Trophoblast cell (in vitro differentiated cells and primary cell): Measurements from ENCODE around the gene FOXK1.

Experiments used
- DNase-seq, 2 donors: peaks; one replicate each; pipeline ENCODE4 v3.0.0-alpha.2; 2016
- H2AFZ ChIP-seq: 2 replicates; pipeline ENCODE4 v1.6.1; 2013; ENCODE audit warnings: low read length, moderate library complexity, mild to moderate bottlenecking; ENCODE audit not compliant: insufficient read depth, poor library complexity
- H2AK5ac ChIP-seq: 2 replicates; pipeline ENCODE4 v1.6.1; 2013; ENCODE audit warnings: mild to moderate bottlenecking, low read length
- H2BK120ac ChIP-seq: 2 replicates; pipeline ENCODE4 v1.6.1; 2013; ENCODE audit warnings: low read length, mild to moderate bottlenecking, moderate library complexity; ENCODE audit not compliant: insufficient read depth, poor library complexity
- H2BK12ac ChIP-seq: 2 replicates; pipeline ENCODE4 v1.6.1; 2013; ENCODE audit warnings: mild to moderate bottlenecking, low read length, moderate library complexity
- H2BK5ac ChIP-seq: 2 replicates; pipeline ENCODE4 v1.6.1; 2013; ENCODE audit warnings: low read length, low read depth, moderate library complexity, mild to moderate bottlenecking; ENCODE audit not compliant: poor library complexity
- H3K14ac ChIP-seq: 2 replicates; pipeline ENCODE4 v1.6.1; 2013; ENCODE audit warnings: mild to moderate bottlenecking, low read length
- H3K18ac ChIP-seq: 2 replicates; pipeline ENCODE4 v1.6.1; 2013; ENCODE audit warnings: mild to moderate bottlenecking, low read length
- H3K23ac ChIP-seq: 2 replicates; pipeline ENCODE4 v1.6.1; 2013; ENCODE audit warnings: low read length
- H3K27ac ChIP-seq: 2 replicates; pipeline ENCODE4 v1.5.1; 2013; ENCODE audit warnings: low read depth, mild to moderate bottlenecking, inconsistent platforms, low read length, moderate library complexity
- H3K27me3 ChIP-seq: 2 replicates; pipeline ENCODE4 v1.6.1; 2013; ENCODE audit warnings: inconsistent platforms, mild to moderate bottlenecking, low read length, moderate library complexity; ENCODE audit not compliant: insufficient read depth
- H3K36me3 ChIP-seq, 2 experiments: 1 replicate in 1 of 2; 2 replicates in 1 of 2; pipeline ENCODE4 v1.6.1; 2013; ENCODE audit warnings: low read length in 2 of 2, mild to moderate bottlenecking in 2 of 2, moderate library complexity in 1 of 2; ENCODE audit not compliant: insufficient read depth in 2 of 2, control insufficient read depth in 1 of 2
- H3K4ac ChIP-seq: 2 replicates; pipeline ENCODE4 v1.6.1; 2013; ENCODE audit warnings: low read depth, mild to moderate bottlenecking, low read length, moderate library complexity
- H3K4me1 ChIP-seq, 2 experiments: 1 replicate in 1 of 2; 2 replicates in 1 of 2; pipeline ENCODE4 v1.6.1; 2013; ENCODE audit warnings: low read length in 2 of 2, mild to moderate bottlenecking in 2 of 2, moderate library complexity in 1 of 2; ENCODE audit not compliant: insufficient read depth in 2 of 2, control insufficient read depth in 1 of 2
- H3K4me2 ChIP-seq: 2 replicates; pipeline ENCODE4 v1.6.1; 2013; ENCODE audit warnings: inconsistent platforms, mild to moderate bottlenecking, low read length, moderate library complexity
- H3K4me3 ChIP-seq: 2 replicates; pipeline ENCODE4 v1.5.1; 2013; ENCODE audit warnings: mild to moderate bottlenecking, low read depth, low read length, inconsistent platforms
- H3K79me1 ChIP-seq: one replicate; pipeline ENCODE4 v1.6.1; 2013; ENCODE audit warnings: low read length
- H3K79me2 ChIP-seq: 2 replicates; pipeline ENCODE4 v1.6.1; 2013; ENCODE audit warnings: low read length, mild to moderate bottlenecking; ENCODE audit not compliant: control insufficient read depth, insufficient read depth, poor library complexity
- H3K9ac ChIP-seq: 2 replicates; pipeline ENCODE4 v1.6.1; 2013; ENCODE audit warnings: mild to moderate bottlenecking, low read length
- H3K9me3 ChIP-seq: 2 replicates; pipeline ENCODE4 v1.6.1; 2013; ENCODE audit warnings: low read depth, mild to moderate bottlenecking, control low read depth, inconsistent platforms, low read length; ENCODE audit not compliant: insufficient read depth
- H4K12ac ChIP-seq: 2 replicates; pipeline ENCODE4 v1.6.1; 2013; ENCODE audit warnings: low read depth, mild to moderate bottlenecking, low read length, moderate library complexity
- H4K8ac ChIP-seq: 2 replicates; pipeline ENCODE4 v1.6.1; 2013; ENCODE audit warnings: low read depth, mild to moderate bottlenecking, low read length, moderate library complexity
- H4K91ac ChIP-seq: one replicate; pipeline ENCODE4 v1.6.1; 2013; ENCODE audit warnings: low read depth, mild to moderate bottlenecking, low read length, moderate library complexity
- WGBS: extraction: QIAGEN DNeasy Blood & Tissue Kit; methylation state at CpG from one replicate; pipeline ENCODE4 v1.1.7; 2013; ENCODE audit warnings: missing lambda C conversion rate; ENCODE audit not compliant: insufficient read length, insufficient coverage; ENCODE audit errors: extremely low coverage; 5-methylcytosine and 5-hydroxymethylcytosine counted together

Gene FOXK1

DNA sequence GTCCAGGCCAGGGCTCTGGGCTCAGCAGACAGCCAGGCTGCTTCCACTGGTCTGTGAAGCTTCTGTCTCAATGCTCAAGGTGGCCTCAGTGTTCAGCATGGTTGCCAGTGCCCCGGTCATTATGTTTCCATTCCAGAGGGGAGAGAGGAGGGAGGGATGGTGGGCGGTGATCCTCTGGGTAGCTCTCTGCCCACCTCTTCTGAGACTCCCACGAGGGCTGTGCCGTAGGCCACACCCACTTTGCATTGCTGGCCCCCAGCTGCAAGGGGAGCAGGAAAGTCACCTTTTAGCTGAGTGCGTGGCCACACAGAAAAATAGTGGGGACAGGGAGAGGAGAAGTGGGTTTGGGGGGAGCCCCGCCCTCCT, 42.5 kb downstream of the FOXK1 start:
- H3K9me3 ChIP-seq = peaks cover 2% of the 10 kb centered on the region
- no peak overlapping the region for H2AFZ ChIP-seq
- H3K27ac ChIP-seq = no peak overlapping the region
- no CpG with 5 or more reads among the region's 6 CpGs for WGBS
- peaks cover 5 to 14% of the 10 kb centered on the region in 2 experiments for H3K36me3 ChIP-seq
- peak overlapping the region; percentile 1 for H3K14ac ChIP-seq
- H3K79me2 ChIP-seq = peaks cover 2% of the 10 kb centered on the region
- H4K8ac ChIP-seq = no peak overlapping the region
- peak overlapping the region; percentile 2 for H2BK12ac ChIP-seq
- peaks cover 11 to 14% of the 10 kb centered on the region in 2 experiments for H3K4me1 ChIP-seq
- no peak overlapping the region for H3K9ac ChIP-seq
- no peak for DNase-seq
- H3K4me3 ChIP-seq = no peak overlapping the region
- peak overlapping the region; percentile 28 for H4K91ac ChIP-seq
- H3K79me1 ChIP-seq = peaks cover 7% of the 10 kb centered on the region
- H2BK5ac ChIP-seq = no peak overlapping the region
- H3K4me2 ChIP-seq = no peak overlapping the region
- no peak overlapping the region for H2AK5ac ChIP-seq
- no peak overlapping the region for H3K4ac ChIP-seq
- no peak overlapping the region for H3K23ac ChIP-seq
- H3K18ac ChIP-seq = peak overlapping the region; percentile 15
- H4K12ac ChIP-seq = no peak overlapping the region
- H3K27me3 ChIP-seq = no peaks in the 10 kb centered on the region
- H2BK120ac ChIP-seq = no peak overlapping the region

DNA sequence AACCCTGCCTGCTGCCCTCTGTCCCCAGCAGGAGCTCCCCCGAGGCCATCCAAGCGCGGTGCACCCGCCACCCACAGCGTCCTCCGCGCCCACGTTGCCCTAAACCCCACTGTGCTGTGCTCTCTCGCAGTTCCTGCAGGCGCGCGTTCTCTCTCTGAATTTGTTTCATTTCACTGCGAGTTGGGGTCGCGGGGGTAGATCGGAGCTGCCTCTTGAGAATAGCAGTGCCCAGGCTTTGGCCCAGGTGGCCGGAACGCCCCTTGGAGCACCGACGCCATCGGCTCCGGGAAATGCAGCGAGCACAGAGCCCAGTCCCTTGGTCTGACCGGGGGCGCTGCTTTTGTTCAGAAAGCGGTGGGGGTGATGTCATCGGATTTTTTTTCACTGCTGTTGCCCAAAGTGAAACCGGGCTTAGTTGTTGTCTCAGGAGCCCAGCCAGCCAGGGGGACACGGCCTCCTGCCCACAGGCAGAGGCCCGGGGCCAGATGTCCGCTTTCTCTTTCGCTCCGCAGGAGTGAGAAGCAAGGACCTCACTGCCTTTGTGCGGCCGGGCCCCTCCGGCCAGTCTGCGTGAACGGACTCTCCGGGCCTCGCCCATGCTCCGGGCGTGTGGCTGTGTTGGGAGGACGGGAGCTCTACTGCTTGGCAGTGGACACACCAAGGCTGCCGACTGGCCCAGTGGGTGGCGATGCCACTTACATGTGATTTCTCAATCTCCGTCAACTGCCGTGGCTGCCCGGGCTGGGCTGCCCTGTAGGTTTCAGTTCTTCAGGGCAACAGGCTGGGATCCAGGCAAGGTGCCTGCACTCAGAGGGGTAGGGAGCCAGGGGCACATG, 43.1 kb downstream of the FOXK1 start:
- peak overlapping the region; percentile 19 for H3K9ac ChIP-seq
- peak overlapping the region; percentile 54 for H3K27ac ChIP-seq
- peak overlapping the region; percentile 19 for H2AFZ ChIP-seq
- peak overlapping the region; percentile 87 for H2BK12ac ChIP-seq
- peaks cover 13 to 16% of the 10 kb centered on the region in 2 experiments for H3K4me1 ChIP-seq
- no peaks in the 10 kb centered on the region for H3K27me3 ChIP-seq
- peaks cover 7% of the 10 kb centered on the region for H3K79me1 ChIP-seq
- H2AK5ac ChIP-seq = peak overlapping the region; percentile 97
- H3K4me3 ChIP-seq = no peak overlapping the region
- peak overlapping the region; percentile 81 for H3K14ac ChIP-seq
- peaks cover 5 to 14% of the 10 kb centered on the region in 2 experiments for H3K36me3 ChIP-seq
- peaks cover 2% of the 10 kb centered on the region for H3K9me3 ChIP-seq
- no CpG with 5 or more reads among the region's 48 CpGs for WGBS
- peak overlapping the region; percentile 88 for H3K18ac ChIP-seq
- H3K4me2 ChIP-seq = no peak overlapping the region
- H4K12ac ChIP-seq = peak overlapping the region; percentile 82
- peak; percentile 51 to 59 for DNase-seq
- peak overlapping the region; percentile 56 for H4K91ac ChIP-seq
- no peak overlapping the region for H3K23ac ChIP-seq
- H2BK120ac ChIP-seq = peak overlapping the region; percentile 55
- peak overlapping the region; percentile 13 for H2BK5ac ChIP-seq
- peaks cover 2% of the 10 kb centered on the region for H3K79me2 ChIP-seq
- peak overlapping the region; percentile 57 for H4K8ac ChIP-seq
- H3K4ac ChIP-seq = peak overlapping the region; percentile 64

DNA sequence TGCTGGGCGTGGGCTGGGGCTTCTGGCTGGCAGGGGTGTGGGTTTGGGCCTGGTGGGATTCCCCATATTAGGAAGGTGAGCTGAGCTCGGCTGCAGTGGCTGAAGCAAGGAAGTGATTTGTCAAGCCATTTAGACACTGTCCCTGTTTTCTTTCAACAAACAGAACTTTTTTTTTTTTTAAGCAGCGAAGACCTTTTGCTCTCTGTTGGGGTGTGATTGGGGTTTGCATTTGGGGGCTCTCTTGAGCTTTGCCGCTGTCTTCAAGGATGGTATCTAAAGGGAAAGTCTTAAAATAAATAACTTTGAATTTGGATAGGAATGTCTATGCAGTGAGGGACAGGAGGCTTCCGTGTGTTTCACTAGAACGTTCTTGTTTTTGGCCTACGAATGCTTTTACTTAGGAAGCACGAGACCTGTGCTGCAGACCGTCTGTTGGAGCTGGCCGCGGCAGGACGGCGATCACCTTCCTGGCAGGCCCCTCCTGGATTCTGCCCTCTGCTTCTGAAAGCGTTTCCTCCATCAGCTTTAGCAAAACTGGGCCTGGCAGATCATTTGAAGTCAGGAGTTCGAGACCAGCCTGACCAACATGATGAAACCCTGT, 43.9 kb downstream of the FOXK1 start:
- Histone ChIP-seq H3K27ac (peak overlapping the region; percentile 54), H3K79me1 (peaks cover 7% of the 10 kb centered on the region), H3K23ac (no peak overlapping the region), H3K36me3 (peaks cover 5 to 14% of the 10 kb centered on the region in 2 experiments), H3K4me3 (no peak overlapping the region), H4K91ac (peak overlapping the region; percentile 56), H4K8ac (peak overlapping the region; percentile 57), H3K4ac (peak overlapping the region; percentile 64), H3K4me2 (no peak overlapping the region), H2BK120ac (peak overlapping the region; percentile 55), H2BK5ac (peak overlapping the region; percentile 13), H3K4me1 (peaks cover 18 to 21% of the 10 kb centered on the region in 2 experiments), H2AK5ac (peak overlapping the region; percentile 97), H4K12ac (peak overlapping the region; percentile 82), H2AFZ (peak overlapping the region; percentile 19), H3K14ac (peak overlapping the region; percentile 81), H2BK12ac (peak overlapping the region; percentile 87), H3K9ac (no peak overlapping the region), H3K27me3 (no peaks in the 10 kb centered on the region), H3K18ac (peak overlapping the region; percentile 88), H3K79me2 (peaks cover 2% of the 10 kb centered on the region), H3K9me3 (peaks cover 2% of the 10 kb centered on the region)
- WGBS = no CpG with 5 or more reads among the region's 15 CpGs
- no peak for DNase-seq

DNA sequence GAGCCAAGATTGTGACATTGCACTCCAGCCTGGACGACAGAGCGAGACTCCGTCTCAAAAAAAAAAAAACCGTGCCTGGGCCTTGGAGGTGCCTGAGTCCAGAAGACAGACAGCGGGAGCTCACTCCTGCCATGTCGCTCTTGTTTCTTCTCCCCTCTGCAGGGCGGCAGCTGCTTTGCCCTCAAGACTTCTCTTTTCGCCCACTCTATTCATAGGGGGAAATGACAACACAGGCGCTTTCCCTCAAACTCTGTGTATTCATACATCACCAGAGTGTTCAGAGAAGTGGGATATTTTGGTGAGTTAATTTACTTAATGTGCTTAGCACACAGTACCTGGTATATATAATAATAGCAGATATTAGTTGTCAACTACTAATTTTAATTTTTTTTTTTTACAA, 44.5 kb downstream of the FOXK1 start:
- peaks cover 2% of the 10 kb centered on the region for H3K79me2 ChIP-seq
- no peak overlapping the region for H3K18ac ChIP-seq
- peaks cover 2% of the 10 kb centered on the region for H3K9me3 ChIP-seq
- no peak overlapping the region for H3K9ac ChIP-seq
- H3K36me3 ChIP-seq = peaks cover 5 to 14% of the 10 kb centered on the region in 2 experiments
- no peak overlapping the region for H4K91ac ChIP-seq
- H2BK5ac ChIP-seq = no peak overlapping the region
- no peak overlapping the region for H3K4me3 ChIP-seq
- H3K23ac ChIP-seq = no peak overlapping the region
- no peak overlapping the region for H3K14ac ChIP-seq
- WGBS = no CpG with 5 or more reads among the region's 9 CpGs
- no peak overlapping the region for H4K12ac ChIP-seq
- H4K8ac ChIP-seq = no peak overlapping the region
- peaks cover 7% of the 10 kb centered on the region for H3K79me1 ChIP-seq
- no peak for DNase-seq
- H3K27me3 ChIP-seq = no peaks in the 10 kb centered on the region
- no peak overlapping the region for H2BK120ac ChIP-seq
- H3K4me1 ChIP-seq = peaks cover 19 to 25% of the 10 kb centered on the region in 2 experiments
- H3K4me2 ChIP-seq = no peak overlapping the region
- no peak overlapping the region for H3K4ac ChIP-seq
- H2AFZ ChIP-seq = no peak overlapping the region
- H3K27ac ChIP-seq = peak overlapping the region; percentile 1
- no peak overlapping the region for H2BK12ac ChIP-seq
- no peak overlapping the region for H2AK5ac ChIP-seq
